ENCODE measurements around the gene ADCY9. TPM values are rescaled to one million over a fixed set of nuclear protein-coding genes. Genes with fewer than 3 reads are reported as not detected.
A peak's percentile ranks its signal among the peaks of the same experiment; 100 is the strongest.
"Not testable (repeated sequence)": the region's sequence is repeated elsewhere in the genome, so short reads cannot be mapped to it uniquely, and the experiment has no call there.

The ADCY9 gene
- total RNA-seq: 1 to 10 TPM; 6.5 to 7.1 TPM

DNA sequence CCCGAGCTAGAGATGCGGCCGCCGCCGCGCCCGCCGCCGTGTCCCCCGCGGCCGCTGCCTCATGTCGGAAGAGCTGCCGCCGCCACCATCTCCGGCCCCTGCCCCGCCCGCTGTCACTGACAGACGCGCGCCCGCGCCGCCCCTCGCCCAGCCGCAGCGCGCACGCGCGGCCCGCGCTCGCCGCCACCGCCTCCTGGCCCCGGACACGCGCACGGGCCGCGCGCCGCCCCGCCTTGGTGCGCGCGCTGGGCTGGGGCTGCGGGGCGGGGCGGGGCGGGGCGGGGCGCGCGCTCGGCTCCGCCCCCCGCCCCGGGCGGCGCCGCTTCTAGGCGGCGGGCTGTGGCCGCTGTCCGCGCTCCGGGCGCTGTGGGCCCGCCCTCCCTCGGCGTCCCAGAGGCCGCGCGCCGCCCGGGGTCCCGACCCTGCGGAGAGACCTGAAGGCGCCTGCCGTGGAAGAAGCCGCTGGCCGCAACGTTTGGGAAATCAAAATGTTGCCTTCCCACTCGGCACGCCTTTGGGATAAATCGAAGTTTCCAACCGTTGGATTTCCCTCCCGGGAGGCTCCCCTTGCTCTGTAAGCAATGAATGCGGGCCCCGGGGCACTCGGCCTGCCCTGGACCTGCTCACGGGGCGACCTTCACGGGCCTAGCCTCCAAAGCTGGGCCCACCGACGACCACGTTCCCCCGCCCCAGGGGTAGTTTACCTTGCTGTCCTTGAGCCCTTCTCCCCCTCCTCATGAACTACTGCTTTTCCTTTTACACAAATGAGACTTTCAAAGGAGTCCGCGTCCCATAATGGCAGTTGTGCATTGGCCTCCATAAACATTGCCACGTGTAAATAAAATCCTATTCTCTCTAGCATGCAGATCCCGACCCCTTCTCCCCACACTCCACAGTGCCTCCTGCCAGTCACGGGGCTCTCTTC is at the start of gene ADCY9:
ADCY9 (minus strand) TSS at position 118 of the 925 bp plus-strand sequence. CDS start 1,000 bp downstream, outside the sequence.
- peak; percentile 71 for DNase-seq
- Mint-ChIP-seq H3K27ac (peak within 1 kb of the TSS; percentile 63), H3K4me3 (peak within 1 kb of the TSS; percentile 86), H3K36me3 (ENCODE audit: low read depth) (peaks cover 8% of the 10 kb centered on the region), H3K4me1 (ENCODE audit: low read depth) (peaks cover 39% of the 10 kb centered on the region), H3K27me3 (ENCODE audit: low read depth) (peaks cover 2% of the 10 kb centered on the region), H3K9me3 (no peaks in the 10 kb centered on the region)
- CTCF ChIA-PET: interaction anchor here (2.9 kb wide), 1 partner anchor 137 kb away, joined by 13 read pairs; no protein-coding TSS in a partner anchor
- intact Hi-C loops (cut with micrococcal nuclease): loop anchor here (1.0 to 10.0 kb wide), 3 partner anchors 66 to 138 kb away; no protein-coding TSS in a partner anchor

GRCh38 chr16:4160658-4161430 is 44.6 kb upstream of the ADCY9 start:
- Mint-ChIP-seq H3K27ac (no peak overlapping the region), H3K9me3 (no peaks in the 10 kb centered on the region), H3K4me3 (no peak overlapping the region), H3K27me3 (ENCODE audit: low read depth) (no peaks in the 10 kb centered on the region), H3K4me1 (ENCODE audit: low read depth) (no peaks in the 10 kb centered on the region), H3K36me3 (ENCODE audit: low read depth) (no peaks in the 10 kb centered on the region)
- CTCF ChIA-PET: no interaction called here
- DNase-seq: no peak
- intact Hi-C loops (cut with micrococcal nuclease): no loop called here

- CTCF ChIA-PET: interaction anchor here (1.6 kb wide), 1 partner anchor 95 kb away, joined by 3 read pairs; no protein-coding TSS in a partner anchor
- no peak for DNase-seq
- Mint-ChIP-seq H3K4me3 (no peak overlapping the region), H3K36me3 (ENCODE audit: low read depth) (no peaks in the 10 kb centered on the region), H3K27ac (no peak overlapping the region), H3K4me1 (ENCODE audit: low read depth) (no peaks in the 10 kb centered on the region), H3K9me3 (no peaks in the 10 kb centered on the region), H3K27me3 (ENCODE audit: low read depth) (no peaks in the 10 kb centered on the region)
- intact Hi-C loops (cut with micrococcal nuclease): no loop called here
Observed at GRCh38 chr16:4159726-4160125, 43.5 kb upstream of the ADCY9 start.

GRCh38 chr16:4158143-4159093 is 42.2 kb upstream of the ADCY9 start:
- Mint-ChIP-seq H3K36me3 (ENCODE audit: low read depth) (no peaks in the 10 kb centered on the region), H3K9me3 (no peaks in the 10 kb centered on the region), H3K4me1 (ENCODE audit: low read depth) (no peaks in the 10 kb centered on the region), H3K27ac (no peak overlapping the region), H3K27me3 (ENCODE audit: low read depth) (no peaks in the 10 kb centered on the region), H3K4me3 (no peak overlapping the region)
- DNase-seq: no peak
- CTCF ChIA-PET: interaction anchor here (0.6 to 1.6 kb wide), 4 partner anchors 45 to 397 kb away, joined by 3 read pairs; no protein-coding TSS in a partner anchor
- intact Hi-C loops (cut with micrococcal nuclease): no loop called here

DNA sequence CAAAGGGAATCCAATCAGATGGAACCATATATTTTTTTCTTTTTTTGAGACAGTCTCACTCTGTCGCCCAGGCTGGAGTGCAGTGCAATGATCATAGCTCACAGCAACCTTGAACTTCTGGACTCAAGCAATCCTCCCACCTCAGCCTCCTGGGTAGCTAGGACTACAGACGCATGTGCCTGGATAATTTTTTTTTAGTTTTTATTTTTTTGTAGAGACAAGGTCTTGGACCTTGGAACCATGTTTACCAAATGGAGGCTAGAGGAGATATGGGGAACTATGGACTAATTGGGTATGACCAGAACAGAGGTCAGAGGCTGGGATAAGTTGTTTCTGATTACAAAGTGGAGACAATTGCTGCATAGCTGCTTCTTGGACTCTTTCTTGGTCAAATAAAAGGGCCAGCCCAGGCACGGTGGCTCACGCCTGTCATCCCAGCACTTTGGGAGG is 41.2 kb upstream of the ADCY9 start:
- H3K9me3 Mint-ChIP-seq: no peaks in the 10 kb centered on the region
- DNase-seq: no peak
- no peaks in the 10 kb centered on the region for H3K4me1 Mint-ChIP-seq (ENCODE audit: low read depth)
- no peak overlapping the region for H3K4me3 Mint-ChIP-seq
- no peak overlapping the region for H3K27ac Mint-ChIP-seq
- no peaks in the 10 kb centered on the region for H3K27me3 Mint-ChIP-seq (ENCODE audit: low read depth)
- CTCF ChIA-PET: interaction anchor here (0.9 kb wide), 2 partner anchors 46 to 153 kb away, joined by 3 read pairs; no protein-coding TSS in a partner anchor
- no peaks in the 10 kb centered on the region for H3K36me3 Mint-ChIP-seq (ENCODE audit: low read depth)
- intact Hi-C loops (cut with micrococcal nuclease): no loop called here

- H3K27me3 Mint-ChIP-seq (ENCODE audit: low read depth); H3K27ac Mint-ChIP-seq; CTCF ChIA-PET; H3K4me3 Mint-ChIP-seq; H3K36me3 Mint-ChIP-seq (ENCODE audit: low read depth); DNase-seq; intact Hi-C loops (cut with micrococcal nuclease); H3K9me3 Mint-ChIP-seq; H3K4me1 Mint-ChIP-seq (ENCODE audit: low read depth): not testable (repeated sequence)
Observed at GRCh38 chr16:4156503-4156902, 40.3 kb upstream of the ADCY9 start.

DNA sequence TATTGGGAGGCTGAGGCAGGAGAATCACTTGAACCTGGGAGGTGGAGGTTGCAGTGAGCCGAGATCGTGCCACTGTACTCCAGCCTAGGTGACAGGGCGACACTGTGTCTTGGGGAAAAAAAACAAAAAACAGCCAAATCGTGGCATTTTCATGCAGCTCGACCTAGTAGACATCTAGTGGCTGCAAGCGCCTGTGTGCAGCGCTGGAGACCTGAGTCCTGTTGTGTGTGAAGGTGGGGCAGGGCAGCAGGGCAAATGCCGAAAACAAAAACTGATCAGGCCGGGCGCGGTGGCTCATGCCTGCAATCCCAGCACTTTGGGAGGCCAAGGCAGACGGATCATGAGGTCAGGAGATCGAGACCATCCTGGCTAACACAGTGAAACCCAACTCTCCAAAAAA is 37.1 kb upstream of the ADCY9 start:
- H3K36me3 Mint-ChIP-seq (ENCODE audit: low read depth); CTCF ChIA-PET; H3K4me1 Mint-ChIP-seq (ENCODE audit: low read depth); H3K27ac Mint-ChIP-seq; H3K27me3 Mint-ChIP-seq (ENCODE audit: low read depth); DNase-seq; H3K4me3 Mint-ChIP-seq; intact Hi-C loops (cut with micrococcal nuclease); H3K9me3 Mint-ChIP-seq: not testable (repeated sequence)

DNA sequence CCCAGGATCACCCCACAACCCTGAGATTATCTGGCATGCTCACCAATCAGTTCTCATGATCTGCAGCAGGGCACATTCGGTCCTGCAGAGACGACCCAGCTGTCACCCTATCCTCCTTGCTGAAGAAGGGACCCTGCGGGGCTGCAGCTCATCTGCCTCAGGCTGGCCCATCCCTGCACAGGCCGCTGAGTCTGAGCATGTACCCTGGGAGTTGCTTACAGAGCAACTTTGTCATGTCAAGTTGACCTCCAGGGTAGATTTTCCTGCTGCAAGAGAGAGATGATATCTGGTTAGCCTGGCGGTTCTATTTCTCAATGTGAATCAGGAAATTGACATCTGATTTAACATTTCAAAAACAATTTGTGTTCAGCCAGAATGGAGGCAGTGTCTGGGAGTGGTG is 36.0 kb upstream of the ADCY9 start:
- H3K27ac Mint-ChIP-seq: no peak overlapping the region
- no peak for DNase-seq
- intact Hi-C loops (cut with micrococcal nuclease): no loop called here
- H3K4me1 Mint-ChIP-seq (ENCODE audit: low read depth): no peaks in the 10 kb centered on the region
- no peaks in the 10 kb centered on the region for H3K27me3 Mint-ChIP-seq (ENCODE audit: low read depth)
- CTCF ChIA-PET: interaction anchor here (1.0 kb wide), 1 partner anchor 168 kb away, joined by 3 read pairs; no protein-coding TSS in a partner anchor
- H3K36me3 Mint-ChIP-seq (ENCODE audit: low read depth): no peaks in the 10 kb centered on the region
- H3K4me3 Mint-ChIP-seq: no peak overlapping the region
- H3K9me3 Mint-ChIP-seq: no peaks in the 10 kb centered on the region

DNA sequence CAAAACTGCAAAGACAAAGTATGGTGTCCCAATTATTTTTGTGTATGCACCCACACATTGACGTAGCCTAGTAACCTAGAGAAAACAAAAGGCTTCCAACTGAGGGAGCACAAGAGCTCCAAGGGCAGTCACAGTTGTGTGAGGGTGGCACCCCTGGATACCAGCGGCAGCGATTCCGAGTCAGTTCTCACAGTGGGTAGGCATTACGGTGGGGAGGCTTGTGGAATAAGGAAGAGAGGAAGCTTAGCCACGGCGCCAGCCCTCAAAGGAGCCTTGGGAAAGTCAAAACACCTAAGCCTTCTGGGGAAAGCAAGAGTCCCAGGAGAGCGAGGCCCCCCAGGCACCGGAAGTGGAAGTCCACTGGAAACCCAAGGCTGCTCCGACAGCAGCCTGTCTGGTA is 31.0 kb upstream of the ADCY9 start:
- Mint-ChIP-seq H3K27me3 (ENCODE audit: low read depth) (no peaks in the 10 kb centered on the region), H3K9me3 (no peaks in the 10 kb centered on the region), H3K36me3 (ENCODE audit: low read depth) (no peaks in the 10 kb centered on the region), H3K4me3 (no peak overlapping the region), H3K4me1 (ENCODE audit: low read depth) (peaks cover 3% of the 10 kb centered on the region), H3K27ac (no peak overlapping the region)
- CTCF ChIA-PET: interaction anchor here (0.6 kb wide), 1 partner anchor 254 kb away, joined by 3 read pairs; no protein-coding TSS in a partner anchor
- no peak for DNase-seq
- intact Hi-C loops (cut with micrococcal nuclease): no loop called here

DNA sequence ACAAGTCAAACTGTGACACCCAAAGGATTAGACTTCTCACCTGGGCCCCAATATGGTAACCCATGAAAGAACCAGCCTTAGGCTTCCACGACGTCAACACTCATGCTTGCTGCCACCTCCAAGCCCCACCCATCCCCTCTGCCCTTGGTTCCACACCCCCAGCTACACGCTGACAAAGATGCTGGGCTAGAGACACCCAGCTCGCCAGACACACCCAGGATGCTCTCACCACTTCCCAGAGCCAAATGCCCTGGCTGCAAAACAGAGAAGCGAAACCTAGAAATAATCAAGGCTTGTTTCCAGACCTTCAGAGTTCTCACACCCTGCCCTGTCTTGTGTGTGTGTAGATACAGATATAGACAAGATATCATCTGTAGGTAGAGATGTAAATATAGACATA is 26.0 kb upstream of the ADCY9 start:
- Mint-ChIP-seq H3K27me3 (ENCODE audit: low read depth) (peaks cover 4% of the 10 kb centered on the region), H3K27ac (no peak overlapping the region)
- CTCF ChIA-PET: no interaction called here

DNA sequence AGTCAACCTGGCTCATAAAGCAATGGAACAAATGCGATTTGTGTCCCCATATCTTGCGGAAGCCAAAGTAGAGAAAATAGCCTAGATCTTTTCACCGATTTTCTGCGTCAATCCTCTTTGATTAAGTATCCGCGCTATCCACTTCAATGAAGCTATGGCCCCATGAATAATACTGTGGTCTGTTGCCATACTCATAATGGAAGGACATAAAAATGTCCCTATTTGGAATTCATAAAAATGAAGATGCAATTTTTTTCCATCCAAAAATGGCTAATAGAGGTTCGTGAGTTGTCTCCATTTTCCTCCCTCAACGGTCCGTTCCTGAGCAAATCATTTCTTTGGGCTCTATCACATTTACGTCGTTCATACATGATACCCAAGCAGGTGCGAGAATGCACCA is 25.4 kb upstream of the ADCY9 start:
- H3K27ac Mint-ChIP-seq: peak overlapping the region; percentile 73
- CTCF ChIA-PET: no interaction called here

More for the DNA sequence above, 26.0 kb upstream of the ADCY9 start:
- no peaks in the 10 kb centered on the region for H3K9me3 Mint-ChIP-seq
- DNase-seq: peak; percentile 33
- H3K4me1 Mint-ChIP-seq (ENCODE audit: low read depth): peaks cover 8% of the 10 kb centered on the region
- H3K36me3 Mint-ChIP-seq (ENCODE audit: low read depth): no peaks in the 10 kb centered on the region
- intact Hi-C loops (cut with micrococcal nuclease): no loop called here
- H3K4me3 Mint-ChIP-seq: no peak overlapping the region

More for the DNA sequence above, 25.4 kb upstream of the ADCY9 start:
- H3K4me1 Mint-ChIP-seq (ENCODE audit: low read depth): peaks cover 8% of the 10 kb centered on the region
- DNase-seq: no peak
- intact Hi-C loops (cut with micrococcal nuclease): no loop called here
- no peaks in the 10 kb centered on the region for H3K9me3 Mint-ChIP-seq
- H3K27me3 Mint-ChIP-seq (ENCODE audit: low read depth): peaks cover 4% of the 10 kb centered on the region
- H3K4me3 Mint-ChIP-seq: no peak overlapping the region
- no peaks in the 10 kb centered on the region for H3K36me3 Mint-ChIP-seq (ENCODE audit: low read depth)
